A549 (cell line): ENCODE measurements around the gene EML1. TPM values are rescaled to one million over a fixed set of nuclear protein-coding genes. Genes with fewer than 3 reads are reported as not detected.

Source experiments
- ATAC-seq, 2 experiments: fragments of 200-7000 bp in 1 of 2; fragments of >200 bp in 1 of 2; cut with Nextera tagmentation in 1 of 2; cut with Tn5 transposase in 1 of 2; 3 replicates each; pipeline versions ENCODE4 v1.8.0 to v1.9.1; 2018 to 2020; ENCODE audit warnings: mild to moderate bottlenecking in 1 of 2, moderate library complexity in 1 of 2
- CTCF ChIA-PET: fragments of 300-600 bp; sonication (Branson Sonifier 250); formaldehyde crosslinking; extraction: SDS; loops from one replicate; lab custom pipeline; 2021; ENCODE audit warnings: antibody characterized with exemption, inconsistent platforms; lab: Yijun Ruan, JAX
- POLR2A ChIA-PET: fragments of 350-600 bp; formaldehyde crosslinking; extraction: SDS; loops from one replicate; lab custom pipeline; 2021; ENCODE audit warnings: antibody characterized with exemption, inconsistent platforms; lab: Yijun Ruan, JAX
- DNase-seq, 2 experiments: peaks; one replicate each; pipeline versions ENCODE4 v3.0.0 to v3.0.0-alpha.2; 2011 to 2016; ENCODE audit warnings: low read depth in 1 of 2, low spot score in 1 of 2
- FAIRE-seq: peaks from 2 replicates; lab custom pipeline; 2011; peaks lifted over from hg19 to GRCh38; lab: Jason Lieb, UNC
- H3K27ac ChIP-seq, 2 experiments: fragments of >200 bp; sonication (Bioruptor Twin); formaldehyde crosslinking; 3 replicates each; pipeline ENCODE4 v1.5.1; 2016 to 2017
- H3K4me1 ChIP-seq: fragments of >200 bp; sonication (Bioruptor Twin); formaldehyde crosslinking; 3 replicates; pipeline ENCODE4 v1.6.1; 2016
- H3K4me2 ChIP-seq: fragments of >200 bp; sonication (Bioruptor Twin); formaldehyde crosslinking; 3 replicates; pipeline ENCODE4 v1.6.1; 2016
- H3K4me3 ChIP-seq: fragments of >200 bp; sonication (Bioruptor Twin); formaldehyde crosslinking; 3 replicates; pipeline ENCODE4 v1.5.1; 2016
- H3K9me3 ChIP-seq: fragments of >200 bp; sonication (Bioruptor Twin); formaldehyde crosslinking; 3 replicates; pipeline ENCODE4 v1.6.1; 2016
- CBX8 ChIP-seq: fragments of 200-600 bp; sonication (generic); IDR thresholded peaks from 2 replicates; pipeline ENCODE4 v1.6.1; 2016
- CHD4 ChIP-seq: fragments of 200-600 bp; sonication (generic); IDR thresholded peaks from 2 replicates; pipeline ENCODE4 v1.6.1; 2016; ENCODE audit warnings: antibody characterized with exemption, mild to moderate bottlenecking, borderline replicate concordance
- EHF ChIP-seq: fragments of 250-450 bp; sonication (Bioruptor Pico); IDR thresholded peaks from 2 replicates; pipeline ENCODE4 v1.5.0; 2020; ENCODE audit warnings: mild to moderate bottlenecking
- EP300 ChIP-seq, 2 experiments: fragments of >200 bp; sonication (Bioruptor Twin); formaldehyde crosslinking; IDR thresholded peaks; 2 replicates in 1 of 2; 3 replicates in 1 of 2; pipeline ENCODE4 v1.6.1; 2016 to 2017
- ESRRA ChIP-seq: fragments of 150-350 bp; IDR thresholded peaks from 2 replicates; pipeline ENCODE4 v1.6.1; 2014; ENCODE audit warnings: mild to moderate bottlenecking, low read length, borderline replicate concordance
- FOSB ChIP-seq: fragments of 250-450 bp; sonication (Bioruptor Pico); IDR thresholded peaks from 2 replicates; pipeline ENCODE4 v1.5.0; 2020; ENCODE audit warnings: mild to moderate bottlenecking, moderate library complexity
- FOSL2 ChIP-seq, 2 experiments: fragments of 450-650 bp in 1 of 2; fragments of >200 bp in 1 of 2; sonication (Bioruptor Twin) in 1 of 2; formaldehyde crosslinking; IDR thresholded peaks; 2 replicates each; pipeline versions ENCODE4 v1.5.0 to v1.6.1; 2016 to 2020; ENCODE audit warnings: mild to moderate bottlenecking in 1 of 2, moderate library complexity in 1 of 2
- HOXB5 ChIP-seq: fragments of 250-450 bp; sonication (Bioruptor Pico); IDR thresholded peaks from 2 replicates; pipeline ENCODE4 v1.5.0; 2020; ENCODE audit warnings: mild to moderate bottlenecking, moderate library complexity
- MAFK ChIP-seq: fragments of 450-650 bp; IDR thresholded peaks from 2 replicates; pipeline ENCODE4 v1.6.1; 2014; ENCODE audit not compliant: partially characterized antibody
- MAX ChIP-seq: IDR thresholded peaks from 2 replicates; pipeline ENCODE4 v1.6.1; 2012
- NFE2L2 ChIP-seq: fragments of 150-350 bp; conservative IDR thresholded peaks from 2 replicates; pipeline ENCODE4 v1.6.1; 2014; ENCODE audit warnings: low read length
- NR3C1 ChIP-seq: fragments of >200 bp; sonication (Bioruptor Twin); formaldehyde crosslinking; IDR thresholded peaks from 3 replicates; pipeline ENCODE4 v1.6.1; 2017
- PHF8 ChIP-seq: fragments of 200-600 bp; sonication (generic); IDR thresholded peaks from 2 replicates; pipeline ENCODE4 v1.6.1; 2016; ENCODE audit warnings: low read depth, mild to moderate bottlenecking, antibody characterized with exemption, moderate library complexity, borderline replicate concordance
- POLR2A ChIP-seq: IDR thresholded peaks from 2 replicates; pipeline ENCODE4 v1.6.1; 2012; ENCODE audit warnings: mild to moderate bottlenecking, low read length
- POLR2AphosphoS2 ChIP-seq: conservative IDR thresholded peaks from 2 replicates; pipeline ENCODE4 v1.6.1; 2012; ENCODE audit warnings: low read length, improper control_type of control experiment, inconsistent platforms
- RARB ChIP-seq: fragments of 250-450 bp; sonication (Bioruptor Pico); IDR thresholded peaks from 2 replicates; pipeline ENCODE4 v1.8.0; 2021; ENCODE audit warnings: mild to moderate bottlenecking, moderate library complexity
- RCOR1 ChIP-seq: fragments of 150-350 bp; IDR thresholded peaks from 2 replicates; pipeline ENCODE4 v1.6.1; 2014; ENCODE audit warnings: antibody characterized with exemption, low read length, low read depth
- REST ChIP-seq: fragments of 200-600 bp; sonication (generic); IDR thresholded peaks from 2 replicates; pipeline ENCODE4 v1.6.1; 2016; ENCODE audit warnings: antibody characterized with exemption, mild to moderate bottlenecking, moderate library complexity
- RNF2 ChIP-seq: fragments of 200-600 bp; sonication (generic); IDR thresholded peaks from 2 replicates; pipeline ENCODE4 v1.6.1; 2016; ENCODE audit warnings: low read depth, mild to moderate bottlenecking, antibody characterized with exemption, moderate library complexity, borderline replicate concordance
- SREBF2 ChIP-seq: fragments of 450-650 bp; IDR thresholded peaks from 2 replicates; pipeline ENCODE4 v1.6.1; 2014; ENCODE audit warnings: mild to moderate bottlenecking, moderate library complexity
- TFCP2L1 ChIP-seq: fragments of 250-450 bp; sonication (Bioruptor Pico); IDR thresholded peaks from 2 replicates; pipeline ENCODE4 v1.5.0; 2021; ENCODE audit warnings: mild to moderate bottlenecking
- ZNF302 ChIP-seq: fragments of 250-450 bp; sonication (Bioruptor Pico); IDR thresholded peaks from 2 replicates; pipeline ENCODE4 v1.9.0; 2021; ENCODE audit warnings: inconsistent platforms, mild to moderate bottlenecking, moderate library complexity
- WGBS: methylation state at CpG from one replicate; pipeline ENCODE4 v1.1.6; 2017; ENCODE audit errors: missing lambda C conversion rate; 5-methylcytosine and 5-hydroxymethylcytosine counted together
- polyA plus RNA-seq, 4 experiments: library from polyadenylated mRNA; depleted of rRNA in 3 of 4; stranded (reverse); fragments of >200 nt; fragmentation: RNase III in 1 of 4; extraction: RNeasy Plus Mini Kit Qiagen cat#74134 plus additional on column Dnase treatment in 1 of 4; gene quantifications; 2 replicates in 3 of 4; 3 replicates in 1 of 4; pipeline ENCODE4 v1.2.3, GENCODE V29; 2011 to 2017
- TF ChIP-seq, protein P1 (sequence below): IDR thresholded peaks from 2 replicates; pipeline ENCODE4 v1.6.1; 2012; ENCODE audit warnings: low read depth, borderline replicate concordance

EML1 gene
- polyA plus RNA-seq, 2 of the 4 experiments (the other 2 are of a cell fraction) = 29.7 to 30.8 TPM

- POLR2A ChIA-PET = no interaction called here
- no peak overlapping the region for H3K4me2 ChIP-seq
- TF ChIP-seq NFE2L2 (no peak), POLR2AphosphoS2 (no peak), MAFK (no peak), RNF2 (no peak)
- H3K4me3 ChIP-seq = no peak overlapping the region
- H3K27ac ChIP-seq = no peak overlapping the region
- ATAC-seq (peak; percentile 30 to 32; a peak in 2 of 6 replicates), DNase-seq (no peak), FAIRE-seq (no peak)
- H3K9me3 ChIP-seq = no peaks in the 10 kb centered on the region
- 89% methylated on average over 6 of the region's 6 CpGs for WGBS
- no peaks in the 10 kb centered on the region; the same call in 2 of the 3 replicates for H3K4me1 ChIP-seq
- CTCF ChIA-PET = interaction anchor here (1.0 to 1.4 kb wide), 3 partner anchors 13 to 24 kb away, joined by 3 to 6 read pairs (median 3); partner anchors contain the start of gene EML1
These were observed 24.8 kb upstream of the EML1 start for GRCh38 chr14:99768381-99768780.

GRCh38 chr14:99769123-99769522 is 24.1 kb upstream of the EML1 start:
- no peak for ATAC-seq
- Histone ChIP-seq H3K4me3 (no peak overlapping the region), H3K27ac (no peak overlapping the region), H3K9me3 (no peaks in the 10 kb centered on the region), H3K4me2 (no peak overlapping the region), H3K4me1 (no peaks in the 10 kb centered on the region; the same call in 2 of the 3 replicates)
- no peak for FAIRE-seq
- WGBS = 100% methylated on average over 5 of the region's 6 CpGs
- ChIA-PET POLR2A (no interaction called here), CTCF (interaction anchor here (1.2 to 1.8 kb wide), 4 partner anchors 9 to 39 kb away, joined by 3 to 6 read pairs (median 5); partner anchors contain the start of gene EML1)
- DNase-seq = no peak
- TF ChIP-seq CHD4 (no peak), MAX (no peak), SREBF2 (no peak), ZNF302 (CRISPR knock-in tag) (no peak), ESRRA (no peak), FOSB (CRISPR knock-in tag) (no peak), REST (no peak), MAFK (no peak), PHF8 (no peak), POLR2A (no peak), RARB (no peak), HOXB5 (no peak), EP300 (IDR thresholded peaks at IDR 0.05) (no peak), NR3C1 (no peak), RCOR1 (no peak), CBX8 (no peak), FOSL2 (IDR thresholded peaks at IDR 0.05) (no peak), FOSL2 (CRISPR knock-in tag; IDR thresholded peaks at IDR 0.05) (no peak), TFCP2L1 (no peak), EHF (no peak)
- TF ChIP-seq, protein P1, sequence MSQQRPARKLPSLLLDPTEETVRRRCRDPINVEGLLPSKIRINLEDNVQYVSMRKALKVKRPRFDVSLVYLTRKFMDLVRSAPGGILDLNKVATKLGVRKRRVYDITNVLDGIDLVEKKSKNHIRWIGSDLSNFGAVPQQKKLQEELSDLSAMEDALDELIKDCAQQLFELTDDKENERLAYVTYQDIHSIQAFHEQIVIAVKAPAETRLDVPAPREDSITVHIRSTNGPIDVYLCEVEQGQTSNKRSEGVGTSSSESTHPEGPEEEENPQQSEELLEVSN = no peak
